Adrenal gland (tissue), 5 donors: ENCODE results near the gene DRGX.

Source experiments
- POLR2A ChIP-seq, 2 donors: fragments of 450-650 bp; IDR thresholded peaks; one replicate each; pipeline ENCODE4 v1.6.1; 2017; ENCODE audit warnings: antibody characterized with exemption in 2 of 2, mild to moderate bottlenecking in 2 of 2, moderate library complexity in 1 of 2
- TF ChIP-seq, protein P1 (sequence below), 6 experiments: fragments of 450-650 bp in 4 of 6; fragments of 200-600 bp in 2 of 6; sonication (generic) in 1 of 6; IDR thresholded peaks; 1 replicate in 5 of 6; 2 replicates in 1 of 6; pipeline versions ENCODE4 v1.5.1 to v1.8.0; 2016 to 2021; ENCODE audit warnings: antibody characterized with exemption in 6 of 6, mild to moderate bottlenecking in 2 of 6, moderate library complexity in 1 of 6
- donor health status: DM: no; HTN: no; CAD: no.

DNA sequence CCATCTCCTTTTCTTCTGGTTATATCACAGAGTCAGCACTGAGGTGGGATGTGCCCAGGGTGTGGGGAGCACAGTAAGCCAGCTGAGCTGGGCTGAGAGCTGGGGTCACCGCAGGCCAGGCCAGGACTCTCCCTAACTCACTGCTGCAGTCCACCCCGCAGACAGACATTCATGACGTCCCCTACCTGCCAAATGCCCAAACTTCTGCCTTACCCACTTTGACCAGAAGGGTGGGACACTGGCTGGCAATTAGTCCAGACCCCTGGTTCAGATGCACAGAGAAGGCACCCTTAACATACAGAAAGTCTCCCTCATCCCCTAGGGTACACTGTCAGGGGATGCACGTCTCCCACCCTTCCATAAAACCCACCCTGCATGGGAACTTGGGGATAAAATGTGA is 2.1 kb downstream of the DRGX start:
- TF ChIP-seq, protein P1, sequence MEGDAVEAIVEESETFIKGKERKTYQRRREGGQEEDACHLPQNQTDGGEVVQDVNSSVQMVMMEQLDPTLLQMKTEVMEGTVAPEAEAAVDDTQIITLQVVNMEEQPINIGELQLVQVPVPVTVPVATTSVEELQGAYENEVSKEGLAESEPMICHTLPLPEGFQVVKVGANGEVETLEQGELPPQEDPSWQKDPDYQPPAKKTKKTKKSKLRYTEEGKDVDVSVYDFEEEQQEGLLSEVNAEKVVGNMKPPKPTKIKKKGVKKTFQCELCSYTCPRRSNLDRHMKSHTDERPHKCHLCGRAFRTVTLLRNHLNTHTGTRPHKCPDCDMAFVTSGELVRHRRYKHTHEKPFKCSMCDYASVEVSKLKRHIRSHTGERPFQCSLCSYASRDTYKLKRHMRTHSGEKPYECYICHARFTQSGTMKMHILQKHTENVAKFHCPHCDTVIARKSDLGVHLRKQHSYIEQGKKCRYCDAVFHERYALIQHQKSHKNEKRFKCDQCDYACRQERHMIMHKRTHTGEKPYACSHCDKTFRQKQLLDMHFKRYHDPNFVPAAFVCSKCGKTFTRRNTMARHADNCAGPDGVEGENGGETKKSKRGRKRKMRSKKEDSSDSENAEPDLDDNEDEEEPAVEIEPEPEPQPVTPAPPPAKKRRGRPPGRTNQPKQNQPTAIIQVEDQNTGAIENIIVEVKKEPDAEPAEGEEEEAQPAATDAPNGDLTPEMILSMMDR (IDR thresholded peaks at IDR 0.05), result no peak
- TF ChIP-seq POLR2A (IDR thresholded peaks at IDR 0.05), result no peak
